HG03439 (cell line): ENCODE measurements around the gene SPOCK1.

Experiments used
- ATAC-seq: cut with Tn5 transposase; IDR thresholded peaks from one replicate; pipeline ENCODE4 v1.9.1; 2021; ENCODE audit warnings: mild to moderate bottlenecking, moderate library complexity; ENCODE audit not compliant: unreplicated experiment

Gene SPOCK1

DNA sequence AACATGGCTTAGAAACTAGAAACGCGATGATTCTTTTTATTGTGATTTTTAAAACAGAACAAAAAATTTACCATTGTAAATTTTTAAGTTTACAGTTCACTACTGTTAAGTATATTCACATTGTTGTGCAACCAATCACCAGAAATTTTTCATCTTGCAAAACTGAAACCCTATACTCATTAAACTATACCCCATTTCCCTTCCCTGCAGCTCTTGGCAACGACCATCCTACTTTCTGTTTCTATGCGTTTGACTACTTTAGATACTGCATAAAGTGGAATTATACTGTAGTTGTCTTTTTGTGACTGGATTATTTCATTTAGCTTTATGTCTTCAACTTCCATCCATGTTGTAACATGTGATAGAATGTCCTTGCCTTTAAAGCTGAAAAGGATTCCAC, 52.5 kb downstream of the SPOCK1 start:
- no peak for ATAC-seq

- ATAC-seq: no peak
Measured at GRCh38 chr5:137446151-137446550, 53.0 kb downstream of the SPOCK1 start.

- ATAC-seq: no peak
Measured at GRCh38 chr5:137442660-137443059, 56.5 kb downstream of the SPOCK1 start.

- no peak for ATAC-seq
Measured at GRCh38 chr5:137441476-137441875, 57.6 kb downstream of the SPOCK1 start.

DNA sequence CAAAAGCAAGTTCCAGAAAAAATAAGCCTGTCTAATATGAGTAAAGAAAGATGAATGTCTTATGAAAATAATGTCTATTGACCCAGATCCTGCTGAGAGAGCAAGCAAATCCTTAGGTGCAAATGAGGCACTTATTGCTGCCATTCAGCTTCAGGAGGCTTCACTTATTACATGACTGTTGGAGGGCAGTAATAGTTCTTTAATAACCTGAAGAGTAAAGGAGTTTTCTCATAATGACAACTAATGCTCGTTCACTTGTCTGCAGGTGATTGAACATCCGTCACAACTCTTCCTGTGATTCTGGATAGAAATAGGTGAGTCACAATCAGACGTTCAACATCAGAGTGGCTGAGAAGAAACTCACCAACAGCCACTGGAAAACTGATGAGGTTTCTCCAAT, 58.3 kb downstream of the SPOCK1 start:
- no peak for ATAC-seq

GRCh38 chr5:137439645-137440044, 59.5 kb downstream of the SPOCK1 start:
- ATAC-seq: no peak

- ATAC-seq: no peak
Measured at GRCh38 chr5:137438932-137439331, 60.2 kb downstream of the SPOCK1 start.

GRCh38 chr5:137437774-137438173, 61.4 kb downstream of the SPOCK1 start:
- no peak for ATAC-seq

DNA sequence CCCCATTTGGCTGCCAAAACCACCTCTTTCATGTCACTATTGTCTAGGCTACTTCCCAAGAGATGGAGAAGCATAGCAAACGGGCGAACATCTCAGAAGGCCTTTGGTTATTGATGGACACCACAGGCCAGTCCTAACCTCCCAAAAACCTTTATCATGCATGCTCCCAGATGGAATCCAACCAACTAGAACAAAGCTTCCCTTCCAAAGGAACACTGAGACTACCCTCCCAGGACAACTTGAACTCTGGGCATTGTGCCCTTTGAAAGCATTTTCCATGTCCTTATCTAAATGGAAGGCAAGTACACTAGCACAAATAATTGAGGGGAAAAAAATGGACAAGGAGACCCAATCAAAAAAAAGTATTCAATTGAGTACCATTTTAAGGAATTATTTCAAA, 65.6 kb downstream of the SPOCK1 start:
- no peak for ATAC-seq

DNA sequence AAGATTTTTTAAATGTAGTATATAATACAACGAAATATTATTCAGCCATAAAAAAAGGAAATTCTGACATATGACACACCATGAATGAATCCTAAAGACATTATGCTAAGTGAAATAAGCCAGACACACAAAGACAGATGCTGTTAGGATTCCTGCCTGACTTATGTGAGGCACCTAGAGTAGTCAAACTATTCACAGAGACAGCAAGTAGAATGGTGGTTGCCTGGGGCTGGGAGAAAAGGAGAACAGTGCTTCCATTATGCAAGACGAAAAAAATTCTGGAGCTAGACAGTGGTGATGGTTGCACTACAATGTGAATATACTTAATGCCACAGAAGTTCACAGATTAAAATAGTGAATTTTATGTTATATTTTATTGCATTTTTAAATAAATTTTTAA, 66.8 kb downstream of the SPOCK1 start:
- ATAC-seq: no peak

DNA sequence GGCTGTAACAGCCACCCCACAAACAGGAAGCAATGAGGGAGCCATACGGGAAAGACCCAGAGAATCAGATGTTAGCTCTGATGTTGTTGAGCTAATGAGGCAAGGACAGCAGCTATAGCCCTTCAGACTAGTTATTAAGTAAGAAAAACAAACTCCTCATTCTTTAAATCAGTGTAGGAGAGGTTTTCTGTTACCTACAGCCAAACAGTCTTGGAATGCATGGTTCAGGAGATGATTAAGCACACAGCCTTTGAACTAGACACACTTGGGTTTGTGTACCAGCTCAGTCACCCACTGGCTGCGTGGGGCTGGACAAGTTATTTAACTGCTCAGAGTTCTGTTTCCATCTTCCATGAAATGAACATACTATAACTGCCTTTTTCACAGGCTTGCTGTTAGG, 68.1 kb downstream of the SPOCK1 start:
- ATAC-seq: no peak

DNA sequence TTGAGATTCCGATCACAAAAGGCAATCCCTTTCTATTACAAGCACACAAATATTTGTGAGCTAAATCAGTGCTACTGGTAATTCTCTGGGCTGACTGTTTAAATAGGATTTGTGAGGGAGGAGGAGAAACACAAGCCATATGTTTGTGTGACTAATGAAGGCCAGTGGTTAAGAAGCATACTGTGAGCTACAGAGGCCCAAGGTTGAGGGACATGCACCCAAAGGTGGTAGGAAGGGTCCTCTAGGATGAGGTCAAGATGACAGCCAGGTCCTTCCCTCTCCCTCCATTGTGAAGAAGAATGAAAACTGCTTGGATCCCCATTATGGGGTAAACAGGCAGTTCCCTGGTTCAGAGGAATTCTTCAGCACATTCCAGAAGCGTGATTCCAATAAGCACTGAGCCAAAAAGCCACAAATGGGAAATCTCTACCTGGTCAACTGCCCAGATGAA, 83.9 kb downstream of the SPOCK1 start:
- ATAC-seq: no peak

DNA sequence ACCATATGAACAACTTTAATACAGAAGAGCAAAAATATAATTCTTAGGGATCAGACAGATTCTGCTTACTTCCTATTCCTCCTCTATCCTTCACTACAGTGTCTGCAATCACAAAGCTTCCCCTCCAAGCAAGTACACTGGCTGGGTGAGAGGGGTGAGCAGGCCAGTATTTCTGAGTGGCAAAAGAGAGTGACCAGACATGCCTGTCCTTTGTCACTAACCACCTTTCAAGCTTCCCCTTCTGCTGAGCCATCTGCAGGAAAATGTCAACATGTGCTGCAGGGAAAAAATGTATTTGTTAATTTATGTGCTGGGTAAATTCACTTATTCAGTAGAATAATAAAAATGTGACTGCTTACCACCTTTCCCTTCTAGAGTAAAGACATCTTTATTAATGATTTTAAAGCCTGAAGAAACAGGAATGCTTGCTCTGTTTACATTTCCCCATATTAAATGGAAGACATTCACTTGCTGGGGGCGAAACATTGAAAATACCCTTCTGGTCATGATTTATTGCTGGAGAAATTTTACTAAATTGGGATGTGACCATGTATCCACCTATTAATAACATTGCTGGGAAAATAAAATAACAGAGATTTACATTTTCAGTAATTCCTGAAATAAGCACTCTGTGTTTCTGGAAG, 84.9 kb downstream of the SPOCK1 start:
- ATAC-seq: no peak

DNA sequence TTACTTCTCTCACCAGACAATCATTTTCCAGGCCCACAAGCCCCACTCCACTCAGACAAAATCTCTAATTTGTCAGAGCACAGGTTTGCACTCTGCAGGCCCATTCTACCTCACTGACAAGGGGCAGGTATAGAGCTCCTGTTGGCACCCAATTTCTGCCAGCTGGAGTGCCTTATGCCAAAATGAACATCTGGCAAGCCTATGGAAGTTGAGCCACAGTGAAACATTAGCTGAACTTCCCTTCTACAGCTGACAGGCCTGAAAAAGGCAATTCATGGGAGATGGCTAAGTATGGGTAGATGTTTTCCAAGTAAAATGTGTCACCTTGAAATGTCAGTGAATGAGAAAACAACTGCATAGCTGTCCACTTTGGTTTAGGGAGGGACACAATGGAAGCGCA, 87.0 kb downstream of the SPOCK1 start:
- no peak for ATAC-seq

GRCh38 chr5:137410234-137411010, 88.7 kb downstream of the SPOCK1 start:
- ATAC-seq: no peak

DNA sequence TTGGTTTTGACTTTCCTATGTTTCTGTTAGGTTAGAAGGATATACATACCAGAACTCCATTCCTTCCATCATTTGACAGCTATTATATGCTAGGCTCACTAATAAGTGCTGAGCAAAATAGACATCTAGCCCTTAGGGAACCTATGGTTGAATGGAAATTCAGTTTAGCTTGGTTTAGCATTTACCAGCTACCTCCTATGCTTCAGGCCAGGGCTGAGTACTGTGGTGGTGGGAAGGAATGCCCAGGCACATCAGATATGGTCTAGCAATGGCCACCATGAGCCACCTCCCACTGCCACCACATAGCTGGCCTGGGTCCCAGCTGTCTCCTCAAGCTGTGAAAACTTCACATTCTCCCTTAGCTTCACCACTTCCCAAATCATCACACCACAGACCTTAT, 89.4 kb downstream of the SPOCK1 start:
- ATAC-seq: no peak

GRCh38 chr5:137407090-137407489, 92.0 kb downstream of the SPOCK1 start:
- ATAC-seq: no peak

DNA sequence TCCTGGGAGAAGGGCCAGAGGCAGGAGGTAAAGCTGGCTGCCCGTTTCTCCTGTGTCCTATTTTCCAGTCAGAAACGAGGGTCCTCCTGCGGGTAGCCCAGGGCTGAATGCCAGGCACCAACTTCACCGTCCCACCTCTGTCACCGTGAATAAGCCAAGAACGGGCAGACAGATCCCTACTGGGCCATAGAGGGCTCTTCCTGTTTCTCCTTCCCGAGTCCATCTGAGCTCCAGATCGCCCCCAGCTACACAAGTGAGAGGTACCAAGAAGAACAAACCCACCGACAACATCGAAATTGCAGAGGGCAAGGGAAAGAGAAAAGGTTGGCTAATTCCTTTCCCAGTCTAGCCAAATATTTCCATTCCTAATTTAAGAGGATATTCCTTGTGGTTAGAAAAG, 93.7 kb downstream of the SPOCK1 start:
- no peak for ATAC-seq

GRCh38 chr5:137403869-137404268, 95.3 kb downstream of the SPOCK1 start:
- no peak for ATAC-seq

DNA sequence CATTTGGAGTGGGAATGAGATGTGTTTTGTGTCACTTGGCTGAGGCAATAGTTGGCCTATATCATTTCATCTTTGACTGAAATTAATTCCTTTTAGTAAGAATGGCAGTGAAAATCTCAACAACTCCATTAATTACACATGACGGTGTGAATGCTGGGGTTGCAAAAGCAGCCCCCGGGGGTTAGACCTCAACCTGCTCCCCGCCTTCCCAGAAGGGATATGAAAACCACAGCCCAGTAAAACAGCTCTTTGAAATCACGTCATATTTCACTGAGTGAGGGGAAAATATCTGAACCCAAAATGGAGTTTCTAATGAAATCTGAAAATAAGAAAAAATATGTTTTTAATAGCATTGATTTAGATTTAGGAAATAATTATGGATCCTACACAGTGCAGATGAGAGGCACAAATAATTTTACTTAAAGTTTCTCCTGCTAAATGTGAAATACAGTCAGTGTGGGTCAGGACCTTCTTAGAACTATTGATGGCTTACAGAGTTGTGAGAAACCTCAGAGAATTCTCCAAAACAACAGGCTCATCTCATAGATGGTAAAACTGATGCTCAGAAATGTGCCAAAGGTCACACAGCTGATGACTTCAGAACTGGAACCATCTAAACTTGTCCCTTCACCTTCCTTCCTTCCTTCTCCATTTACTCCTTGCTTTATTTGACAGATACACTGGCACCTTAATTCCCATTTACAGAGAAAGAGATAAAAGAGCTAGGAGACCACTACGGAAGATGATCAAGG, 96.5 kb downstream of the SPOCK1 start:
- ATAC-seq: no peak

DNA sequence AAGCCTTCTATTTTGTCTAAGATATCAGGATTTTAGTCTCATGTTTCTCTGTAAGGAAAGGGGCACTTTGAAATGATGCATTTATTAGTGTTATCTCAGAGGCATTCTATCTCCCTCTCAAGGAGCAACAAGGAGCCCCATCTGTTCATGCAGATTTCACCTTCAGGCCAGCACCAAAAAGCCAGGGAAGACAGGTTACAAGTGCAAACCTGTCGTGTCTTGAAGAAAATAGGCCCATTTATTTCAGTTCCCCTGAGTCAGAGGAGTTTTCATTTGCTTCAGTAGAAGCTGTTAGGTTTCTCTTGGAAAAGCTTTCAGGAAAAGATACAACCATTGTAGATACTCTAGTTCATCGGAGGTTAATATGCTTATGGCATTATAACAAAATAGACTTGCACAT, 97.2 kb downstream of the SPOCK1 start:
- ATAC-seq: no peak

DNA sequence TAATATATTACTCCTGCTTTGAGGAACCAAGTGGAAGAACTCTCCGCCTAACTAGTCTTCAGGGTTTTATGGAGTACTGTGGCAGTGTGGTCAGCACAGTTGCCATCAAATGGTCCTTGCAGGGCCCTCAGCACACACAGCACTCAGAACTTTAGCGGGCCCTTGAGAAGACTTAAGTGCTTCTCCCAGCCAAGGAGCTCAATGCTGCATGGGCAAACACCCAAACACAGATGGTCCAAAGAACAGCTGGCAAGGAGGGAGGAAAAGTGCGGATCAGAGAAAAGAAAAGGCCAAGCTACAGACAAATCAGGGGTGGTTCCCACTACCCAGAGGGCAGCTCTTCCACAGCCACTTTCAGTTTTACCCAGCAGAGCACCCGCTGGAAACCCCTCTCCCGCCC, 98.6 kb downstream of the SPOCK1 start:
- ATAC-seq: no peak
